NCI-H345 treated with DMSO at 0.1 percent for 48 hours (cell line): ENCODE data around the gene SETD3.

Experiments
- DNase-seq: peaks from one replicate; lab custom pipeline; 2025; ENCODE audit not compliant: unreplicated experiment; lab: John Stamatoyannopoulos, UW

The SETD3 gene

GRCh38 chr14:99461411-99462085, 19.1 kb downstream of the SETD3 start:
- no peak for DNase-seq

GRCh38 chr14:99460793-99461192, 19.9 kb downstream of the SETD3 start:
- DNase-seq, result no peak

GRCh38 chr14:99459481-99460100, 21.1 kb downstream of the SETD3 start:
- no peak for DNase-seq

- DNase-seq, result no peak
These were observed 26.4 kb downstream of the SETD3 start for GRCh38 chr14:99454246-99454645.

- no peak for DNase-seq
These were observed 27.7 kb downstream of the SETD3 start for GRCh38 chr14:99452968-99453367.

- no peak for DNase-seq
These were observed 29.4 kb downstream of the SETD3 start for GRCh38 chr14:99451234-99451633.

- DNase-seq, result no peak
These were observed 30.4 kb downstream of the SETD3 start for GRCh38 chr14:99450266-99450665.

- DNase-seq, result no peak
These were observed 32.9 kb downstream of the SETD3 start for GRCh38 chr14:99447739-99448138.

GRCh38 chr14:99445931-99446330, 34.7 kb downstream of the SETD3 start:
- no peak for DNase-seq

- no peak for DNase-seq
These were observed 38.7 kb downstream of the SETD3 start for GRCh38 chr14:99441918-99442317.

GRCh38 chr14:99441157-99441870, 39.3 kb downstream of the SETD3 start:
- DNase-seq, result no peak

GRCh38 chr14:99440278-99440677, 40.4 kb downstream of the SETD3 start:
- DNase-seq, result no peak

- DNase-seq, result no peak
These were observed 43.0 kb downstream of the SETD3 start for GRCh38 chr14:99437706-99438105.

GRCh38 chr14:99436247-99437180, 44.1 kb downstream of the SETD3 start:
- no peak for DNase-seq

GRCh38 chr14:99435327-99435726, 45.3 kb downstream of the SETD3 start:
- DNase-seq, result no peak

- no peak for DNase-seq
These were observed 48.2 kb downstream of the SETD3 start for GRCh38 chr14:99432485-99432884.

- DNase-seq, result no peak
These were observed 48.7 kb downstream of the SETD3 start for GRCh38 chr14:99431986-99432385.

GRCh38 chr14:99430491-99430890, 50.2 kb downstream of the SETD3 start:
- no peak for DNase-seq

GRCh38 chr14:99427632-99428300, 52.9 kb downstream of the SETD3 start:
- no peak for DNase-seq

GRCh38 chr14:99426813-99427346, 53.8 kb downstream of the SETD3 start:
- DNase-seq, result no peak
